Ishikawa (cell line): ENCODE results near the gene MERTK.

Source experiments
- CREB1 ChIP-seq: IDR thresholded peaks from 2 replicates; pipeline ENCODE4 v1.6.1; 2012; ENCODE audit warnings: low read depth
- EP300 ChIP-seq: IDR thresholded peaks from 2 replicates; pipeline ENCODE4 v1.6.1; 2012; ENCODE audit warnings: borderline replicate concordance
- NFIC ChIP-seq: IDR thresholded peaks from 2 replicates; pipeline ENCODE4 v1.6.1; 2012
- RAD21 ChIP-seq: IDR thresholded peaks from 2 replicates; pipeline ENCODE4 v1.6.1; 2012; ENCODE audit warnings: low read depth
- USF1 ChIP-seq: IDR thresholded peaks from 2 replicates; pipeline ENCODE4 v1.6.1; 2012
- YY1 ChIP-seq: IDR thresholded peaks from 2 replicates; pipeline ENCODE4 v1.6.1; 2012; ENCODE audit warnings: low read depth
- TF ChIP-seq, protein P1 (sequence below): IDR thresholded peaks from 2 replicates; pipeline ENCODE4 v1.6.1; 2012

DNA sequence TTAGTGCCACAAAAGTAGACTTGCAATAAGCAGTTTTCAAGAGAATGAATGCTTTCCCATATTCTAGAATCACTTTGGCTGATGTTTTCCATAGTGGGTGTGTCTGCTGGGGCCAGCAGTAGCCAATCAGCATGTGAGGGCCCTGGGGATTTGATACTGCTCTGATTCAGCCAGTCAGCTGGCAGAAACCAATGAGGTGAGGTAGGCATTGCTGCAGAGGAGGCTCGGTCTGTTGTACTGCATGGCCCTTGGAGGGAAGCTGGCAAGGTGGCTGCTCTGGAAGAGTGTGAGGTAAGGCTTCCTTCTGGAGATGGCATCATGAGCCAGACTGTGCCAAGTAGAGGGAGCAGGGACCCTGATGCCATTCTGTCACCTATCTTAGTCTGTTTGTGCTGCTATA lies 179.4 kb downstream of the MERTK start:
- no peak for TF ChIP-seq CREB1
- TF ChIP-seq NFIC, result no peak
- TF ChIP-seq EP300, result no peak
- no peak for TF ChIP-seq YY1
- TF ChIP-seq RAD21, result no peak
- TF ChIP-seq, protein P1, sequence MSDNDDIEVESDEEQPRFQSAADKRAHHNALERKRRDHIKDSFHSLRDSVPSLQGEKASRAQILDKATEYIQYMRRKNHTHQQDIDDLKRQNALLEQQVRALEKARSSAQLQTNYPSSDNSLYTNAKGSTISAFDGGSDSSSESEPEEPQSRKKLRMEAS, result no peak
- no peak for TF ChIP-seq USF1
